HG03139 (cell line): Measurements from ENCODE around the gene KCNS3.

Source experiments
- ATAC-seq: cut with Tn5 transposase; IDR thresholded peaks from one replicate; pipeline ENCODE4 v1.9.1; 2021; ENCODE audit not compliant: unreplicated experiment

KCNS3 gene, protein sequence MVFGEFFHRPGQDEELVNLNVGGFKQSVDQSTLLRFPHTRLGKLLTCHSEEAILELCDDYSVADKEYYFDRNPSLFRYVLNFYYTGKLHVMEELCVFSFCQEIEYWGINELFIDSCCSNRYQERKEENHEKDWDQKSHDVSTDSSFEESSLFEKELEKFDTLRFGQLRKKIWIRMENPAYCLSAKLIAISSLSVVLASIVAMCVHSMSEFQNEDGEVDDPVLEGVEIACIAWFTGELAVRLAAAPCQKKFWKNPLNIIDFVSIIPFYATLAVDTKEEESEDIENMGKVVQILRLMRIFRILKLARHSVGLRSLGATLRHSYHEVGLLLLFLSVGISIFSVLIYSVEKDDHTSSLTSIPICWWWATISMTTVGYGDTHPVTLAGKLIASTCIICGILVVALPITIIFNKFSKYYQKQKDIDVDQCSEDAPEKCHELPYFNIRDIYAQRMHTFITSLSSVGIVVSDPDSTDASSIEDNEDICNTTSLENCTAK

DNA sequence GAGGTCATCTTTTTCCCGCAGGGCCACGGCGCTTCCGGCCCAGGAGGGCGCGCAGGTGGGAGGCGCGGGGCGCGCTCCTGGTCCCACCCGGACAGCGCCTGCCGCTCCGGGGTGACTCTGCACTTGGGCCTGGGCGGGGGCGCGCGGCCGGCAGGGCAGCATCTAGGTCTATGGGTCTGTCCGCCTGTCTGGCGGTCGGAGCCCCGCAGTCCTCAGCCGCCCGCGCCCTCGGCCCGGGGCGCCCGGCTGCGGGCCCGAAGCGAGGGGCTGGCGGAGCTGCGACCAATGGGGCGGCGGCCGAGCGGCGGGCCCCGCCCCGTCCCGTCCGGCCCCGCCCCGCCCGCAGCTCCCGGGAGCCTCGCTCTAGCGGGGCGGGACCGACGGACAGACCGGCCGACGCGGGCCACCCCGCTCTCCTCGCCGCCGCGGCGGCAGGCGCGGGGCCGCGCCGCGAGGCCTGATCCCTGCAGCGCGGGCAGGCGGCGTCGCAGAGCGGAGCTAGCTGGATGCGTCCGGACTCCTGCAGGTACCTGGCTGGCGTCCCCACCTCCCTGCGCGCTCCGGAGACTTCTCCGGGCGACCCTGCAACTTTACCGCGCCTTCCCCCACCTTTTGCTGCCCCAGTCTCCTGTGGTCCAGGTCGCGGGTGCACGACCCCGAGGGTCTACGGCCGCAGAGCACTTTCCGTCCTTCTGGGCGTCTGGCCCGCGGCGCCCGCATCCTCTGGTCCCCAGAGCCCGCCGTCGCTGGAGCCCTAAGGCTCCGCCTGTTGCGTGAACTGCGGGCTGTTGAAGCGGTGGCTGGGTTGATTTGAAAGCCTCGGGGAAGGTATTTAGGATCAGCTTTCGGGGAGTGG is at the start of gene KCNS3:
Gene KCNS3 (plus strand): TSS at position 387 of the 856 bp plus-strand sequence. CDS start 52,342 bp downstream, outside the sequence.
- peak; percentile 61 for ATAC-seq

DNA sequence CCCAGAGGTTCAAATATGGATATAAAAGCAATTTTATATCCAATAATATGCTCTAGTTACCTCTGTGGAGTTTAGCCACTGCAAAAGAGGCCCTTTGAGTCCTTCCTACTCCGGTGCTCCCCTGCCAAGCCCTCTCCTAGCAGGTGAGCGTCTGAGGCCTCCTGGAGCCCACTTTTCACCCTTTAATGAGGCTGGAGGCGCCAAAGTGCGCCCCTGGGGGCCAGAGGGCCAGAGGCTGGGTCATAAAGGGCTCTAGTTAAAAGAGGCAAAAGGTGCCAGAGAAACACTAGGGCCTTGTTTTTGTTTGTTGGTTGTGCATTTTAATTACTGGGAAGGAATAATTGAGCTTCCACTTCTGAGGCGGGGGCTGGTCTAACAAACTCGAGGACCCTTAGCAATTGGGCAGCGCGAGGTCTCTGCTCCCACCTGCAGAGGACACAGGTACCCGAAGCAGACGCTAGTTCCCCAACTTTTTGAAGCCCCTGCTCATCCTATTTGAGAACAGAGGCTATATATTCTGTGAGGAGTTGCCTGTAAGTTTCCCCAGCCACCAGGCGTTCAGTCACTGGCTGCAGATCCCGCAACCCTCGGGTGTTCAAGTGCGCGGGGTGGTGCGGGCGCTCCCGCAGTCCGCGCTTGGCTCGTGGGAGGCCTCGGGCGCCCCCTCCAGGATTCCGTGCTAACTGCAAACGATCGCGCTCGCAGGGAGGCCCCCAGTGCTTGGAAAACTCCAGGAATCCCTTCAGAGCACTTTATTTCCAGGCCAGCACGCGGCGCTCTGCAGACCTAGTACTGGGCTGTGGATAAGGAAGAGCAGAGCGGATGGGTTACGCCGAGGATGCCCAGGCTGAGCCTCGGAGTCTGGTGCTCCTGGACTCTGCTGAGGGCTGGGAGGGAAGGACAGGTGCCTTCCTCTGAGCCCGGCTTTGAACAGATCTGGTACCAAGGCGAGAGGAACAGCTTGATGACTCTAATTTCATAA is 48.1 kb upstream of the KCNS3 start:
- ATAC-seq = peak; percentile 78

DNA sequence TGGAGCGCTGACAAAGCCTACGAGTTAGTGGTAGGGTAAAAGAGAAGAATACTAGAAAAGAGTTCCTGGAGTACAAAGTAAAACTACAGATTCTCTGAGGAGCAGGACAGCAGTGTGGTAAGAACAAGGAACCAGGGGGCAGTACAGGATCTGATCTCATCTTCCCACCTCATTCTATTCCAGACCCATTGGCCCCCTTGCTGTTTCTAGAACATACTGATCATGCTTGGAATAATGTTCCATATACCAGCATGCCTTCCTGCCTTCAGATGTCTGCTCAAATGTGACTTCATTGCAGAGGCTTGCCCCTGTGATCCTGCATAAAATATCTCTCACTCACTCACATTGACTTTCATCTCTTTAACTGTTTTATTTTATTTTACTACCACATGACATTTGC is 43.0 kb upstream of the KCNS3 start:
- no peak for ATAC-seq

DNA sequence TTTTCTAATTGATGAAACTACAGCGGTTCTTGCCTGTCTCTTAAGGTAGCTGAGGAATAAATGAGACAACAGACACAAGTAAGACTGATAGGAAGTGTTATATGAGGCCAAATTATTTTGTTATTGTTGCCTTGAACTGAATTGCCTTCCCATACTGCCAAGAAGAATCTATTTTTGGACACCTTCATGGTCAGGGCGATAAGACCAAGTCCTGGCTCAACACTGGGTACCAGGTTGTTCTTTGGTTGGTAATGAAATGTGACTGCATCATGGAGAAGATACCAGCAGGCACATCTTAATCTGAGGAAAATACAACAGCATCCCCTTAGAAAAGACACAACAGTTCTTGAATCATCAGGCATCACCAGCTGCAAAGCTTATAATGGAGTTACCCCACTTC is 38.5 kb upstream of the KCNS3 start:
- ATAC-seq = no peak

DNA sequence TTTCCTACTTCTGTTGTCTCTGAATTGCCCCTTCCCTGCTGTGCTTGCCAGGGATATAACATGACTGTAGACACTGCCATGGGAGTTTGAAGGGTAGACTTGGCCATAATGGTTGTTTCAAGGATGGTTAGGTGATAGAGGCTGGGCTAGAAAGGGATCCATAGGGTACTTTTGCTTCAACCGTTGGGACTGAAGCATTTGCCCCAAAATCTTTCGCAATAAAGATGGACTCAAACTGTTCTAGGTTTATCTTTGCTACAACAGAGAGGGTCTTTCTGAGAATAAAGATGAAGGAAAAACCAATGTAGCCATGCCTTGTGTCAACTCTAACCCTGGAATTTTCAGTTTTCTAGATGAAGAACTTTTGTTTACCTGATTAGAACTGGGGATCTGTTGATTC is 35.0 kb upstream of the KCNS3 start:
- no peak for ATAC-seq

DNA sequence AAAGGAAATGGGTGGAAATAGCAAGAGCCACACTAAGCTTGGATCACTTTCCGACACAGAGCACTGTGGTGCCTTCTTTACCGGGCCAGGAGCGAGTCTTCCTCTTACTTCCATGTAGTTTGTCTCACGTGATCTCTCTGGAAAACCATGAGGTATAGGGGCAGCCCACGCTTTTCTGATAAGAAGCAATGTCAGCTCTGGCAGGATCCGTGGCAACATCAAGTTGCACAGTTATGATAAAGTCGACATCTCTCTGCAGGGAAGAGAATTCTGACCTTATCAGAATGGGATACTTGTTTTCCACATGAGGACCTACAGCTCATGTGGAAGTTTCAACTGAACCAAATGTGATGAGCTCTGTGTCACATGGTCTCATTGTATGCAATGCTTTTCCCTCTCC is 32.7 kb upstream of the KCNS3 start:
- no peak for ATAC-seq

DNA sequence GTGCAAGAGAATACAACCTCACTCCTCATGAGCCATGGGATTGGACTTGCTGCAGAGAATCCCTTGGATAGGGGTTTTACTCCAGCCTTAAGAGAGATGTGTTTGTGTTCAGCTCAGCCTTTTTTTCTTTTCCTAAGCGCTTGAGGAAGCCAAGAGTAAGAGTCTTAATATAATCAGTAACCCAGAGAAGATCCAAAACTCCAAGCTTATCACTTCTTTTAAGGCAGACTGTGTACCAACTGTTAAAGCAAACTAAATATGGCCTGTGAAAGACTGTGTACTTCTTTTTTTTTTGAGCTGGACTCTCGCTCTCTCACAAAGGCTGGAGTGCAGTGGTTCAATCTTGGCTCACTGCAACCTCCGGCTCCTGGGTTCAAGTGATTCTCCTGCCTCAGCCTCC is 31.8 kb upstream of the KCNS3 start:
- ATAC-seq = no peak

DNA sequence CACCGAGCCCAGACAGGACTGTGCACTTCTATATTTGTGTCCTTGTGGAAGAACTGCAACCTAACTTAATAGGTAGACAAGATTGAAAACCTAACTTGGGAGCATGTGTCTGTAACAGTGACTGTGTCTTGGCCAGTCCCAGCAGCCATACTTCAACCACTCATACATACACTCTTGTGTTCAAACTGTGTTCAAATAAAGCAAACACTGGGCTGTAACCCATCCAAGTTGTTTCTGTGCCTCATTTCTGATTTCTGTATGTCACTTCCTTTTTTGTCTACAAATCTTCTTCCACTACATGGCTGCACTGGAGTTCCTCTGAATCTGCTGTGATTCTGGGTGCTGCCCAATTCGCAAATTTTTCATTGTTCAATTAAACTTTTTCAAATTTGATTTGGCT is 31.2 kb upstream of the KCNS3 start:
- no peak for ATAC-seq

DNA sequence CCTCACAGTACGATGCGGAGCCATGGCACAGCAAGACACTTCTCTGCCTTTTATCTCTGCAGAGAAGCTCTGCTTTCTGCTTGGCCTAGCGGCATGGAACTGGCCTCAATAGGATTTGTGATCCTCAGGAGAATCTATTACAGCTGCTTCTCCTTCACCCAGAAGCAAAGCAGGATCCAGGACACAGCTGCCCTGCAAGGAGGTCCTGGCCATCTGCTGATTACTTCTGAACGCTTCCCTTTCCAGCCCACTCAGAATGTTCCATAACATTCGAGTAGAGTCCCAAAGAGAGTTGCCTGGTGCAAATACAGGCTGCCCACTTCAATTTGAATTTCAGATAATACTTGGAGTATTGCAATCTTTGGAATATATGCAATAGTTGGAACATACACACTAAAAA is 29.2 kb upstream of the KCNS3 start:
- ATAC-seq = no peak

DNA sequence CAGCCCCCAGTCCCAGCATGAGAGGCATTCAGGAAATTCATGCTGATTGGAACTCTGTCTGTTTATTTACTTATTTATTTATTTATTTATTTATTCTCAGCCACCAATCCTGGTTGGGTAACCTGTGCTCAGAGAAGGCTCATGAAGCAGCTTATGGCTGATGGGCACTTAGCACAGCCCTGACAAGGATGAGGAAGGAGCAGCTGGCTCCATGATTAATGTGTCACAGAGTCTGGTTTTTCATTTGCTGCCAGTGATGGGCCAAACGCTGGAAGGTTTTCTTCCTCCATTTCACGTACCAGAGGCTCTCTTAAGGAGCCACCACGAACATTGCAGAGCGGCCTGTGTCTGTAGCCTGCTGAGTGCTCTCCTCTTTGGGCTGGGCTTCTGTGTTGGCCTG is 28.3 kb upstream of the KCNS3 start:
- no peak for ATAC-seq

DNA sequence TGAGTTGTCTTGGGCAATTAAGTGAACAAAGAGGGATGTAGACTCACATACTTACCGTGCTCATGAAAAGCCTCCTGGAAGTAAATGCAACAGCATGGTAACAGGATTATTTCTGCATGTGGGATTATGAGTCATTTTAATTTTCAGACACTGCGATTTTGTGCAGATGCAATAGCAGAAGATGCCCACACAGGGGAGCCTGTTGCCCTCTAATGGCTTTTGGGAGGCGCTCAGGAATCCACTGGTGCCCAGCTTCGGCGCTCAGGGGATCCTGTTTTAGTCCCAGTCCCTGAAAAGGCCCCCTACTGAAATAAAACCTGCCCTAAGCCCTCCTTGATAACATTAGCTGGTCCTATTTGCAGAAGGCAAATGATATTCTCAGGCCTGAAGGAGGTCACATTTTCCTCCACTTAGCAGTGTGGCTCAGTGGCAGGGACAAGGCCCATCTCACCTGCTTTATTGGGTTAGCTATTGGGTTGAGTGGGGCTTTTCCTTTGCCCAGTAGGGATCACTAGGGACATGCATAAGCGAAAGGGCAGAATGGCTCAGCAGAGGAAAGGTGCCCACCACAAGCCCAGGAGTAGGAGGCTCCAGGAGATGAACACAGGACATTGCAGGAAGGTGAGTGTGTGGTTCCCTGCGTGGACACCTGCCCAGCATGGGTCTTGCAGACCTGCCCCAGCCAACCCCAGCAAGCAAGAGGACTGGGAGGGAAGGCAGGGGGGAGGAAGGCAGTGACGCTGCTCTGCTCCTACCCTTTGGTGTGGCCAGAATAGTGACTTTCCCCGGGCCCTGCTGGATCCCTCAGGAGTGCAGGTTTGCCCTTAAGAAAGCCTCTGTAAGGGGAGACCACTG is 26.5 kb upstream of the KCNS3 start:
- peak; percentile 78 for ATAC-seq

DNA sequence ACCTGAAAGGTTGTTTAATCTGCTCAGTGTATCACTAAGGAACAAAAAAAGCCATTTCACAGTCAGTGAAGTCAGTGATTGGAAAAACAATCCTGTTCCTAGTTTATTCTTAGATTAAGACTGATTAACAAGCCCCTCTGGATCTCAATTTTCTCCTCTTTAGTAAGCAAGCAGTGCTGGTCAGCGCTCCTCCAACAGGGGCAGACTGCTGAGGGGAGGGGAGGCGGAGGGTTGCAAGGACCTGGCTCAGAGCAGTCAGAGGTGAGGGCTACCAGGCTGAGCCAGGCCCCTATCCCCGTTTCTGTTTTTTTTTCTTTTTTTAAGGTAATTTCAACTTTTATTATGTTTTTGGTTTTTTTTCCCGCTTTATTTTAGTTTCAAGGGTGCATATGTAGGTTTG is 24.7 kb upstream of the KCNS3 start:
- ATAC-seq = no peak

DNA sequence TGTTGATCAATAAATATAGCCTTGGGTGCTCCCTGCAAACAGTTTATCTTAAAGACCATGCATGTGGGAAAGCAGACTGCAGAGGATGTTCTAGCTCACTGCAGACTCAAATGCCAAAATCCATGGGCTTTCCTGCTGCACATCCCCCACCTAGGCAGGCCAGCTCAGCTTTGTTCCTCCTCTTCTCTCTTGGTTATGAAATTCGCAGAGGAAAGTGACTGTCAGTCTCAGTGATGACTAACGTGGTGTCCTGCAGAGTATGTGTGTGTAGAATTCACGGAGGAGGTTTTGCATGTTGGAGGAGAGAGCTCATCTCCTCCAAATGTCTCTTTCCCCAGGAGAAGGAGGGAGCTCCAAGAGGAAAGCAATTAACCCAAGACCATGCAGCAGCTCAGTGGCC is 21.4 kb upstream of the KCNS3 start:
- ATAC-seq = no peak

DNA sequence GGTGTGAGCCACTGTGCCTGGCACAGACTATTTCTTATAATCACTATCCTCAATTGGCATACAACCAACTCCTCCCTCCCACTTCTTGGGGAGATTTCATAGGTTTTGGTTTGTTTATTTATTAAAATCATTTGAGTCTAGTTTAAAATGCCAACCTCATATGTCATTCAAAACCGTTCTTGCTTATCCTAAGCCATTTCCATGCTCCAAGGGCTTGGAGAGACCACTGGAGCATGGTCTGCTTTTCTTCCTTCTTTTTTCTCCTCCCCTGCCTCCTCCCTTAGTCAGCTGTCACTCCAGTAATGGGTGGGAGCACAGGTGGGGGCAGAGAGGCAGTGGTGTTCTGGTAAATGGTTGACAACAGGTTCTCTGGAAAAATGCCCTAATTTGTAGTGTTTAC is 20.4 kb upstream of the KCNS3 start:
- ATAC-seq = no peak

DNA sequence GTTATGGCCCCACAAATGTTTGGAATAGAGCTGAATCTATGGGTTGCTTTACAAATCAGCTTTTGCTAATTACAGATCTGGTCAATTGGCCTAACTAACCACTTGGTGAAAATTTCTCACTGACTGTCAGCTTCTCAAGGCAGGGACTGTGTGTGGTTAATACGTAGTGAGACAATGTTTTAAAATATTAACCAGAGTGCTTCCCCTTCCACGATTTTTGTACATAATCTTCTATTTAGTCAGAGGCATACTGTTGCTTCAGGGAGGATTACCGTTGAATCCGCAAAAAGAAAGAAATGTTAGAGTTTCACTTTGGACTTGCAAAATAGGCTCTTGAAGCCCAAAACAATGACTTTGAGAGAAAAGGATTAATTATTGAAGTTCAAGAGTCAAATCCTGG is 14.9 kb upstream of the KCNS3 start:
- ATAC-seq = no peak

DNA sequence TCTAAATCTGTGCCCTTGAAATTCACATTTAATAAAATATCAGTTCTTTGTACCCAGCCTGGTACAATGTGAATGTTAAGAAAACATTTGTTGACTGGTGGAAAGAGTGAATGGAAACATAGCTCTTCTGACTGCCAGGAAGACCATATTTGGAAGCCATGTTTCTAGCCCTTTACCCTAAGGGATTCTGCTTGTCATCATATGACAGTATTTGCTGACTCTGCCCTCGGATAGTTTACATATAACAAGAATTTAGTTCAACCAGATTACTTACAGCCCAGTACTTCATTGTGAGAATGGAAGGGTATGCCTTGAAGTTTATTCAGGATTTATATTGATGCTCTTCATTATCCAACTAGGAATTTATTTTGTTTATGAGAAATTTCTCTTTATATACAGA is 13.8 kb upstream of the KCNS3 start:
- no peak for ATAC-seq

DNA sequence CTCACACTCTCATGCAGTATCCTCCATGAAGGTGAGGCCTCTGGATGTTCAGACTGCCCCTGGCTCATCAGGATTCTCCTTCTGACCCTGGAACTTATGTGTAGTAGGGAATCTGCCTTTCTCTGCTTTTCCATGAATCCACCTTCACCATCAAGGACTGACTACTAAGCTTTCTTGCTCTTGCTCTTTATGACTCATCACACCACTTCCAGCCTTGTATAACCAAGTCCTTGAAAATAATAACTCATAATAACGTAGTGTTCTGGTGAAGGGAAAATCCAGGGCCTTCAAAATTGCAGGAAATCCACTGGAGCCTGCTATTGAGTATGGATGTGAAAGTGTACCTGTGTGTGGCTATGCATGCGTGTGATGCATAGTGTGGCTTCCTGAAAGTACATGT is 11.3 kb upstream of the KCNS3 start:
- ATAC-seq = no peak

DNA sequence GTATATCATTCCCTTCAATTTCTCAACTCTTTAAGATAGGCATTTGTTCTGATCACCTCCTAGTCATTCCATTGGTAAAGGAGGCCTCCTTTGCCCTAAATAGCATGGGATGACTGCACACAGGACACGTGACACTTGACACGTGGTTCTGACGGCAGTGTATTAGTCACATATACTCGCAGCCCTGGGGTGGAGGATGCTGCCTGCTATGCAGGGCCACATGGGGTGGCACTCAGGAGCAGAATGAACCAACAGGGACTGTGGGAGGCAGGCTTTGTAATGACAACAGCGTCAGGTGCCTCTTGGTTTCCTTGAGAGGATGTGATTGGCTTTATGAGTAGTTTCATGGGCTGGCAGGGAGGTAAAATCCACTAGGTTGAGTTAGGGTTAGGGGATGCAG is 9.3 kb upstream of the KCNS3 start:
- ATAC-seq = no peak

DNA sequence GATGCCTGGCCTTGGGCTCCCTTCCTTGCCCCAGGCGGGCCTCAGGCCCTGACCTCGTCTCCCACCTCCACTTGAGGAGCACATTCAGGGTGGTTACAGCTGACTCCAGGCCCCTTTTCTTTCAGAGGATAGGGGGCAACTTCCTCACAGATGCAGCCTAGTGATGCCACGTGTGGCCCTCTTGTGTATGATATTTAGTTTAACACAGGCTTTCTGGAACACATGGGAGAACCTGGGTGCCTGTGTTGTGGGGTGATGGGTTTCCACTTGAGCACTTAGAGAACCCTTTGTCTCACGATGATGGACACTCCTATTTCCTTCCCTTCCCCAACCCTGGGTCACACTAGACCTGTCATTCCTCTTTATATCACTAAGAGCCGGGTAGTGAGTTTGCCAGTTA is 6.8 kb upstream of the KCNS3 start:
- ATAC-seq = no peak

DNA sequence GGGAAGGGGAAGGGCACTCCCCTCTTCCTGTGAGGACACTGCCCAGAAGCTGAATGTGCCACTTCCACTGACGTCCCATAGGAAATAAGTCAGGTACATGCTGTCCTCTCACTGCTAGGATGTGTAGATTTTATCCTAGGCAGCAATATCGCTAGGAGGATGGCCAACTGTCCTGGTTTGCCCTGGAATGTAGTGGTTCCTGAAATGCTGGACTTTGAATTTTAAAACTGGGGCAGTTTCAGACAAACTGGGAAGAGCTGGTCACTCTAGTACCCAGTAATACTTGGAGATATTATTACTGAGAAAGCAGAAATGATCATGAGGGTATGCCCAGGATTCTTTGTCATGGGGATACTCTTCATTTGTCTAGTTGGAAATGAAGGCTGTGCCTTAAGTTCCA is 5.4 kb upstream of the KCNS3 start:
- no peak for ATAC-seq
